ENCODE results near the gene CIROP.

The CIROP gene

GRCh38 chr14:23129759-23130316 is 25.0 kb upstream of the CIROP start:
- DNase-seq (ENCODE audit: extremely low read depth, low read depth), result no peak
- TF ChIP-seq CTCF (IDR thresholded peaks at IDR 0.05; ENCODE audit: low read depth, low read length), result no peak

- no peak for TF ChIP-seq CTCF (IDR thresholded peaks at IDR 0.05; ENCODE audit: low read depth, low read length)
- no peak for DNase-seq (ENCODE audit: extremely low read depth, low read depth)
These were observed 24.4 kb upstream of the CIROP start for GRCh38 chr14:23128969-23129758.

GRCh38 chr14:23127861-23128260 is 23.1 kb upstream of the CIROP start:
- DNase-seq (ENCODE audit: extremely low read depth, low read depth), result no peak
- TF ChIP-seq CTCF (IDR thresholded peaks at IDR 0.05; ENCODE audit: low read depth, low read length), result no peak

GRCh38 chr14:23126548-23127278 is 21.9 kb upstream of the CIROP start:
- no peak for TF ChIP-seq CTCF (IDR thresholded peaks at IDR 0.05; ENCODE audit: low read depth, low read length)
- no peak for DNase-seq (ENCODE audit: extremely low read depth, low read depth)

GRCh38 chr14:23125933-23126524 is 21.2 kb upstream of the CIROP start:
- DNase-seq (ENCODE audit: extremely low read depth, low read depth), result no peak
- TF ChIP-seq CTCF (IDR thresholded peaks at IDR 0.05; ENCODE audit: low read depth, low read length), result no peak

GRCh38 chr14:23125011-23125410 is 20.2 kb upstream of the CIROP start:
- no peak for TF ChIP-seq CTCF (IDR thresholded peaks at IDR 0.05; ENCODE audit: low read depth, low read length)

More at GRCh38 chr14:23125011-23125410, 20.2 kb upstream of the CIROP start:
- no peak for DNase-seq (ENCODE audit: extremely low read depth, low read depth)
